Uterus (tissue), 2 donors: ENCODE measurements around the gene ANAPC15.

Source experiments
- CTCF ChIP-seq, 4 experiments: fragments of 200-600 bp in 2 of 4; fragments of 450-650 bp in 2 of 4; sonication (generic) in 2 of 4; IDR thresholded peaks; one replicate each; pipeline ENCODE4 v1.5.1; 2016 to 2019; ENCODE audit warnings: antibody characterized with exemption in 4 of 4, mild to moderate bottlenecking in 2 of 4, moderate library complexity in 1 of 4
- POLR2A ChIP-seq, 2 donors: fragments of 450-650 bp; IDR thresholded peaks; one replicate each; pipeline ENCODE4 v1.6.1; 2016; ENCODE audit warnings: antibody characterized with exemption in 2 of 2, mild to moderate bottlenecking in 1 of 2, moderate library complexity in 1 of 2

DNA sequence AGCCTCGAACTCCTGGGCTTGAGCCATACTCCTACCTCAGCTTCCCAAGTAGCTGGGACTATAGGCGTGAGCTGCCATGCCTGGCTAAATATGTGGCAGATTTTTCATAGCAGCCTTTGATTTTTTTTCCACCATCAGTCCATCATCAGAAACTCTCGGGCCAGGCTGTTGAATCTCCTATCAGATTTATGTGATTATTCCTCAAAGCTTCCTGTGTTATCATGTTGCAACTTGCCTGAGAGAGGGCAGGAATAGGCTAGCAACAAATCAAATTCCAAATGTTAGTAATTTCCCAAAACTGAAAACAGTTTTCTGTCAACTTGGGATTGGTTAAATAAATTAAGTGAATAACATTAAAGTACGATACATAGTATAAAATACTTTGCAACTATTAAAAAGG, 28.4 kb downstream of the ANAPC15 start:
- TF ChIP-seq CTCF (IDR thresholded peaks at IDR 0.05): no peak
- TF ChIP-seq POLR2A (IDR thresholded peaks at IDR 0.05): no peak
